HCT116 (cell line): ENCODE measurements around the gene COQ10A. TPM values are rescaled to one million over a fixed set of nuclear protein-coding genes. Genes with fewer than 3 reads are reported as not detected.

ENCODE experiments used
- ATAC-seq: fragments of 200-7000 bp; cut with Tn5 transposase; 2 replicates; pipeline ENCODE4 v1.9.1; 2020; ENCODE audit warnings: mild to moderate bottlenecking, moderate library complexity
- BruUV-seq: library from RNA; stranded (reverse); fragments of 400-500 nt; replicated peaks from 2 replicates; lab custom pipeline; 2021; lab: Mats Ljungman, UMichigan
- CTCF ChIA-PET: fragments of 300-600 bp; sonication (Branson Sonifier 250); formaldehyde crosslinking; loops from one replicate; lab custom pipeline; 2021; ENCODE audit warnings: antibody characterized with exemption; lab: Charles Lee
- POLR2A ChIA-PET: fragments of 300-600, 350-600 bp; sonication (Branson Sonifier 250); formaldehyde crosslinking; loops from one replicate; lab custom pipeline; 2021; ENCODE audit warnings: antibody characterized with exemption; lab: Charles Lee
- RAD21 ChIA-PET, 2 experiments: fragments of 300-600 bp; sonication (Branson Sonifier 250); formaldehyde crosslinking; loops; one replicate each; lab custom pipeline; 2023; ENCODE audit warnings: low total read pairs in 2 of 2; ENCODE audit not compliant: uncharacterized antibody in 2 of 2, unreplicated experiment in 2 of 2, low non-redundant PET in 1 of 2; lab: Charles Lee
- DNase-seq: peaks from one replicate; pipeline ENCODE4 v3.0.0-alpha.2; 2010; ENCODE audit warnings: low read depth, low spot score
- H2AFZ ChIP-seq: fragments of 200-600 bp; shearing (Covaris generic), sonication (generic); 2 replicates; pipeline ENCODE4 v1.6.1; 2017; ENCODE audit warnings: low read depth, mixed run types, mixed read lengths, antibody characterized with exemption, low read length; ENCODE audit not compliant: poor library complexity, severe bottlenecking
- H3K27ac ChIP-seq: 2 replicates; pipeline ENCODE4 v1.5.1; 2012; ENCODE audit warnings: low read depth, low read length
- H3K27me3 ChIP-seq: fragments of 200-600 bp; sonication (generic); 2 replicates; pipeline ENCODE4 v1.6.1; 2016; ENCODE audit warnings: mixed run types, low read length, mixed read lengths; ENCODE audit not compliant: insufficient read depth
- H3K36me3 ChIP-seq, 2 experiments: fragments of 200-500 bp in 1 of 2; fragments of 200-600 bp in 1 of 2; sonication (Bioruptor generic) in 1 of 2; sonication (generic) in 1 of 2; 2 replicates each; pipeline versions ENCODE4 v1.5.1 to v1.6.1; 2014 to 2016; ENCODE audit warnings: low read length in 2 of 2, inconsistent platforms in 1 of 2, mixed read lengths in 1 of 2, mixed run types in 1 of 2; ENCODE audit not compliant: insufficient read depth in 2 of 2, control insufficient read depth in 1 of 2
- H3K4me1 ChIP-seq, 2 experiments: fragments of 200-600 bp in 1 of 2; sonication (generic) in 1 of 2; 2 replicates each; pipeline versions ENCODE4 v1.5.1 to v1.6.1; 2012 to 2017; ENCODE audit warnings: low read length in 2 of 2, inconsistent platforms in 1 of 2, mild to moderate bottlenecking in 1 of 2, mixed read lengths in 1 of 2, mixed run types in 1 of 2, moderate library complexity in 1 of 2; ENCODE audit not compliant: insufficient read depth in 2 of 2, control insufficient read depth in 1 of 2
- H3K4me2 ChIP-seq: fragments of 200-600 bp; sonication (generic); 2 replicates; pipeline ENCODE4 v1.6.1; 2017; ENCODE audit warnings: mixed run types, low read length, mixed read lengths
- H3K4me3 ChIP-seq, 2 experiments: fragments of 200-600 bp in 1 of 2; sonication (generic) in 1 of 2; replicated peaks in 1 of 2; 2 replicates each; pipeline ENCODE4 v1.5.1; 2011 to 2016; ENCODE audit warnings: low read length in 2 of 2, control low read depth in 1 of 2, low read depth in 1 of 2, mild to moderate bottlenecking in 1 of 2, mixed read lengths in 1 of 2, mixed run types in 1 of 2
- H3K79me2 ChIP-seq: fragments of 200-600 bp; sonication (generic); 2 replicates; pipeline ENCODE4 v1.6.1; 2017; ENCODE audit warnings: mild to moderate bottlenecking, mixed run types, low read length, moderate library complexity, mixed read lengths; ENCODE audit not compliant: insufficient read depth
- H3K9ac ChIP-seq: fragments of 200-600 bp; sonication (generic); 2 replicates; pipeline ENCODE4 v1.6.1; 2016; ENCODE audit warnings: low read length, mixed read lengths
- H3K9me2 ChIP-seq: fragments of 200-600 bp; sonication (generic), shearing (Covaris generic); 2 replicates; pipeline ENCODE4 v1.6.1; 2017; ENCODE audit warnings: mixed run types, mild to moderate bottlenecking, moderate library complexity; ENCODE audit not compliant: insufficient read depth
- H3K9me3 ChIP-seq, 2 experiments: fragments of 200-500 bp in 1 of 2; fragments of 200-600 bp in 1 of 2; sonication (Bioruptor generic) in 1 of 2; sonication (generic) in 1 of 2; 2 replicates each; pipeline ENCODE4 v1.6.1; 2014 to 2017; ENCODE audit warnings: low read length in 2 of 2, mixed read lengths in 2 of 2, inconsistent platforms in 1 of 2, low read depth in 1 of 2, mild to moderate bottlenecking in 1 of 2, mixed run types in 1 of 2, moderate library complexity in 1 of 2; ENCODE audit not compliant: control insufficient read depth in 1 of 2, insufficient read depth in 1 of 2
- H4K20me1 ChIP-seq: fragments of 200-600 bp; sonication (generic), shearing (Covaris generic); 2 replicates; pipeline ENCODE4 v1.6.1; 2017; ENCODE audit warnings: mixed run types, mild to moderate bottlenecking, moderate library complexity; ENCODE audit not compliant: insufficient read depth
- CBX3 ChIP-seq: IDR thresholded peaks from 2 replicates; pipeline ENCODE4 v1.6.1; 2012; ENCODE audit warnings: low read depth
- CEBPB ChIP-seq: IDR thresholded peaks from 2 replicates; pipeline ENCODE4 v1.6.1; 2012; ENCODE audit warnings: low read depth
- ELF1 ChIP-seq: IDR thresholded peaks from 2 replicates; pipeline ENCODE4 v1.6.1; 2012; ENCODE audit warnings: low read depth, borderline replicate concordance
- EZH2 ChIP-seq: fragments of 200-600 bp; sonication (generic); IDR thresholded peaks from 2 replicates; pipeline ENCODE4 v1.6.1; 2017; ENCODE audit warnings: antibody characterized with exemption, mixed run types
- JUND ChIP-seq: IDR thresholded peaks from 2 replicates; pipeline ENCODE4 v1.6.1; 2012
- POLR2AphosphoS5 ChIP-seq: IDR thresholded peaks from 2 replicates; pipeline ENCODE4 v1.6.1; 2011; ENCODE audit warnings: mild to moderate bottlenecking, low read depth, low read length, moderate library complexity
- SP1 ChIP-seq: IDR thresholded peaks from 2 replicates; pipeline ENCODE4 v1.6.1; 2012; ENCODE audit warnings: low read depth
- TCF7L2 ChIP-seq: IDR thresholded peaks from 2 replicates; pipeline ENCODE4 v1.7.0; 2011; ENCODE audit warnings: borderline replicate concordance, inconsistent platforms; ENCODE audit not compliant: insufficient read depth, insufficient read length; ENCODE audit errors: extremely low read depth
- YY1 ChIP-seq: IDR thresholded peaks from 2 replicates; pipeline ENCODE4 v1.6.1; 2011; ENCODE audit warnings: low read length, low read depth, moderate library complexity, mild to moderate bottlenecking; ENCODE audit not compliant: insufficient replicate concordance; ENCODE audit errors: extremely low read depth
- intact Hi-C: fragments of 100-400 bp; cut with micrococcal nuclease; formaldehyde crosslinking; loops from 2 replicates; pipeline ENCODE4 v1.10.0; 2022
- total RNA-seq: library from RNA; stranded (reverse); gene quantifications from one replicate; pipeline ENCODE4 v1.2.1, GENCODE V29; 2021; ENCODE audit not compliant: unreplicated experiment
- TF ChIP-seq, protein P1 (sequence below): IDR thresholded peaks from 2 replicates; pipeline ENCODE4 v1.6.1; 2012

The COQ10A gene
- total RNA-seq, 1 experiment from 2014 or later = 11.7 TPM

DNA sequence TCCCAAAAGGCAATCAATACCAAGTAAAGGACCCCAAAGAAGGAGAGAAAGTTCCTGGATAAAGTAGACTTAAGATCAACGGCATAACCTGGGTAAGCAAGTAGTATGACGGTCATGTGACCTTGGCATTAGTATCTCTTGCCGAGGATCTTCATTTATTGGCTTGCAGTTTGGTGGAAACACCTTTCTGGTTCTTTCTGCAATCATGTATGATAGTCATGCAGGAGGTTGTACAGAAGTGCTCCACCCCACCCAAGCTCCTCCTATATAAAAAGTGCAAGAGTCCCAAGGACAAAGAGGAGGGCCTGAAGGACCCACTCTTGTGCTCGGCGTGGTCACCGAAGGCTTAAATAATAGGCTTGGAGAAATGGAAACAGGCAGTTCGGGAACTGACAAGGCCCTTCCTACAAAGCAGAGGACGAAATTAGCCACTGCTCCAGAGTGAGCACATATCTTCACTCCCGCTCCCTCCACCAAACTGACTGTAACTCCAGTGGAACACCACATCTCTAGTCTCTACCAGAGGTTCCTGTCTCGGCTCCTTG, 32.6 kb downstream of the COQ10A start:
- Histone ChIP-seq H3K4me1 (peaks cover 22 to 44% of the 10 kb centered on the region in 2 experiments; a peak in 3 of 4 replicates), H3K27ac (peak overlapping the region; percentile 74), H3K9me2 (no peaks in the 10 kb centered on the region), H3K36me3 (peaks cover 3 to 14% of the 10 kb centered on the region in 2 experiments; a peak in 2 of 4 replicates), H2AFZ (no peak overlapping the region), H3K79me2 (peaks cover 60% of the 10 kb centered on the region), H4K20me1 (no peaks in the 10 kb centered on the region), H3K9ac (peak overlapping the region; percentile 96), H3K27me3 (no peaks in the 10 kb centered on the region), H3K9me3 (no peaks in the 10 kb centered on the region), H3K4me2 (peak overlapping the region; percentile 93), H3K4me3 (peak overlapping the region; percentile 69 to 99)
- TSS peak; percentile 56 for BruUV-seq
- DNase-seq = no peak
- CTCF ChIA-PET = interaction anchor here (1.5 kb wide), 1 partner anchor 181 kb away, joined by 3 read pairs; the partner anchor contains the start of gene ZC3H10
- POLR2A ChIA-PET = interaction anchor here (0.6 to 1.2 kb wide), 2 partner anchors 8 to 61 kb away, joined by 3 to 4 read pairs; partner anchors contain the start of gene STAT2
- ATAC-seq = peak; percentile 18
- TF ChIP-seq EZH2 (no peak), ELF1 (no peak), SP1 (0 out of 2 replicates have a peak, but pooled peaks have one; percentile 13), POLR2AphosphoS5 (peak; percentile 6; the same call in 1 of the 2 replicates), TCF7L2 (no peak), CEBPB (no peak), JUND (no peak), YY1 (no peak), CBX3 (no peak)
- TF ChIP-seq, protein P1, sequence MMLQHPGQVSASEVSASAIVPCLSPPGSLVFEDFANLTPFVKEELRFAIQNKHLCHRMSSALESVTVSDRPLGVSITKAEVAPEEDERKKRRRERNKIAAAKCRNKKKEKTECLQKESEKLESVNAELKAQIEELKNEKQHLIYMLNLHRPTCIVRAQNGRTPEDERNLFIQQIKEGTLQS = no peak
- RAD21 ChIA-PET = interaction anchor here in 1 of 2 experiments (1.1 kb wide), 1 partner anchor 8 kb away, joined by 3 read pairs; no protein-coding TSS in a partner anchor
- intact Hi-C loops = no loop called here
